Neural cell (in vitro differentiated cells): ENCODE results near the gene COPA.

ENCODE experiments used
- EZH2 ChIP-seq: fragments of 200-600, 300-800 bp; shearing (Covaris generic), sonication (generic); IDR thresholded peaks from 2 replicates; pipeline ENCODE4 v1.6.1; 2014; ENCODE audit warnings: antibody characterized with exemption, low read length, borderline replicate concordance, mild to moderate bottlenecking; ENCODE audit not compliant: insufficient read depth, poor library complexity, severe bottlenecking
- POLR2AphosphoS5 ChIP-seq: IDR thresholded peaks from 2 replicates; pipeline ENCODE4 v1.6.1; 2012
- RAD21 ChIP-seq: fragments of 450-650 bp; conservative IDR thresholded peaks from 2 replicates; pipeline ENCODE4 v1.6.1; 2014; ENCODE audit warnings: antibody characterized with exemption, mild to moderate bottlenecking, moderate library complexity
- SMC3 ChIP-seq: fragments of 450-650 bp; conservative IDR thresholded peaks from 2 replicates; pipeline ENCODE4 v1.6.1; 2014; ENCODE audit warnings: antibody characterized with exemption, mild to moderate bottlenecking, moderate library complexity; ENCODE audit not compliant: poor library complexity
- TAF1 ChIP-seq: IDR thresholded peaks from 2 replicates; pipeline ENCODE4 v1.6.1; 2012; ENCODE audit warnings: low read depth
- TF ChIP-seq, protein P1 (sequence below): fragments of 450-650 bp; IDR thresholded peaks from 2 replicates; pipeline ENCODE4 v1.5.1; 2014; ENCODE audit warnings: antibody characterized with exemption, mild to moderate bottlenecking, moderate library complexity; ENCODE audit not compliant: poor library complexity, severe bottlenecking
- TF ChIP-seq, protein P2 (sequence below): IDR thresholded peaks from 2 replicates; pipeline ENCODE4 v1.6.1; 2012; ENCODE audit warnings: borderline replicate concordance

- TF ChIP-seq, protein P1, sequence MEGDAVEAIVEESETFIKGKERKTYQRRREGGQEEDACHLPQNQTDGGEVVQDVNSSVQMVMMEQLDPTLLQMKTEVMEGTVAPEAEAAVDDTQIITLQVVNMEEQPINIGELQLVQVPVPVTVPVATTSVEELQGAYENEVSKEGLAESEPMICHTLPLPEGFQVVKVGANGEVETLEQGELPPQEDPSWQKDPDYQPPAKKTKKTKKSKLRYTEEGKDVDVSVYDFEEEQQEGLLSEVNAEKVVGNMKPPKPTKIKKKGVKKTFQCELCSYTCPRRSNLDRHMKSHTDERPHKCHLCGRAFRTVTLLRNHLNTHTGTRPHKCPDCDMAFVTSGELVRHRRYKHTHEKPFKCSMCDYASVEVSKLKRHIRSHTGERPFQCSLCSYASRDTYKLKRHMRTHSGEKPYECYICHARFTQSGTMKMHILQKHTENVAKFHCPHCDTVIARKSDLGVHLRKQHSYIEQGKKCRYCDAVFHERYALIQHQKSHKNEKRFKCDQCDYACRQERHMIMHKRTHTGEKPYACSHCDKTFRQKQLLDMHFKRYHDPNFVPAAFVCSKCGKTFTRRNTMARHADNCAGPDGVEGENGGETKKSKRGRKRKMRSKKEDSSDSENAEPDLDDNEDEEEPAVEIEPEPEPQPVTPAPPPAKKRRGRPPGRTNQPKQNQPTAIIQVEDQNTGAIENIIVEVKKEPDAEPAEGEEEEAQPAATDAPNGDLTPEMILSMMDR: no peak
- TF ChIP-seq SMC3 (no peak), TAF1 (no peak), POLR2AphosphoS5 (no peak), EZH2 (no peak), RAD21 (no peak)
- TF ChIP-seq, protein P2, sequence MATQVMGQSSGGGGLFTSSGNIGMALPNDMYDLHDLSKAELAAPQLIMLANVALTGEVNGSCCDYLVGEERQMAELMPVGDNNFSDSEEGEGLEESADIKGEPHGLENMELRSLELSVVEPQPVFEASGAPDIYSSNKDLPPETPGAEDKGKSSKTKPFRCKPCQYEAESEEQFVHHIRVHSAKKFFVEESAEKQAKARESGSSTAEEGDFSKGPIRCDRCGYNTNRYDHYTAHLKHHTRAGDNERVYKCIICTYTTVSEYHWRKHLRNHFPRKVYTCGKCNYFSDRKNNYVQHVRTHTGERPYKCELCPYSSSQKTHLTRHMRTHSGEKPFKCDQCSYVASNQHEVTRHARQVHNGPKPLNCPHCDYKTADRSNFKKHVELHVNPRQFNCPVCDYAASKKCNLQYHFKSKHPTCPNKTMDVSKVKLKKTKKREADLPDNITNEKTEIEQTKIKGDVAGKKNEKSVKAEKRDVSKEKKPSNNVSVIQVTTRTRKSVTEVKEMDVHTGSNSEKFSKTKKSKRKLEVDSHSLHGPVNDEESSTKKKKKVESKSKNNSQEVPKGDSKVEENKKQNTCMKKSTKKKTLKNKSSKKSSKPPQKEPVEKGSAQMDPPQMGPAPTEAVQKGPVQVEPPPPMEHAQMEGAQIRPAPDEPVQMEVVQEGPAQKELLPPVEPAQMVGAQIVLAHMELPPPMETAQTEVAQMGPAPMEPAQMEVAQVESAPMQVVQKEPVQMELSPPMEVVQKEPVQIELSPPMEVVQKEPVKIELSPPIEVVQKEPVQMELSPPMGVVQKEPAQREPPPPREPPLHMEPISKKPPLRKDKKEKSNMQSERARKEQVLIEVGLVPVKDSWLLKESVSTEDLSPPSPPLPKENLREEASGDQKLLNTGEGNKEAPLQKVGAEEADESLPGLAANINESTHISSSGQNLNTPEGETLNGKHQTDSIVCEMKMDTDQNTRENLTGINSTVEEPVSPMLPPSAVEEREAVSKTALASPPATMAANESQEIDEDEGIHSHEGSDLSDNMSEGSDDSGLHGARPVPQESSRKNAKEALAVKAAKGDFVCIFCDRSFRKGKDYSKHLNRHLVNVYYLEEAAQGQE: no peak
Measured at GRCh38 chr1:160261556-160261892, 81.5 kb downstream of the COPA start.
